Gastroesophageal sphincter (tissue), 4 donors: ENCODE results near the gene CDYL. TPM values are rescaled to one million over a fixed set of nuclear protein-coding genes. Genes with fewer than 3 reads are reported as not detected.

Experiments used
- ATAC-seq: fragments of 150-250 bp; one replicate; pipeline ENCODE4 v1.9.1; 2016; ENCODE audit warnings: mild to moderate bottlenecking, moderate library complexity
- H3K27ac ChIP-seq, 4 donors: fragments of 200-600 bp; sonication (generic) in 3 of 4; 1 replicate in 3 of 4; 2 replicates in 1 of 4; pipeline ENCODE4 v1.5.1; 2016 to 2019
- H3K27me3 ChIP-seq: fragments of 200-600 bp; sonication (generic); one replicate; pipeline ENCODE4 v1.5.1; 2019
- H3K36me3 ChIP-seq, 2 donors: fragments of 200-600 bp; sonication (generic); one replicate each; pipeline ENCODE4 v1.5.1; 2019; ENCODE audit warnings: control low read depth in 1 of 2
- H3K4me1 ChIP-seq, 3 donors: fragments of 200-600 bp; sonication (generic); 1 replicate in 2 of 3; 2 replicates in 1 of 3; pipeline ENCODE4 v1.5.1; 2016 to 2019; ENCODE audit warnings: control low read depth in 2 of 3
- H3K4me3 ChIP-seq, 2 donors: fragments of 200-600 bp; sonication (generic); one replicate each; pipeline ENCODE4 v1.5.1; 2019; ENCODE audit warnings: mild to moderate bottlenecking in 1 of 2, moderate library complexity in 1 of 2
- H3K9me3 ChIP-seq, 3 donors: fragments of 200-600 bp; sonication (generic); one replicate each; pipeline ENCODE4 v1.5.1; 2017 to 2019; ENCODE audit warnings: control low read depth in 2 of 3
- EP300 ChIP-seq: sonication (generic); formaldehyde crosslinking; IDR thresholded peaks from one replicate; pipeline ENCODE4 v1.6.1; 2017; ENCODE audit warnings: antibody characterized with exemption, mild to moderate bottlenecking
- POLR2A ChIP-seq, 2 donors: fragments of 450-650 bp; IDR thresholded peaks; one replicate each; pipeline ENCODE4 v1.6.1; 2017; ENCODE audit warnings: antibody characterized with exemption in 2 of 2, mild to moderate bottlenecking in 2 of 2, moderate library complexity in 1 of 2
- POLR2AphosphoS5 ChIP-seq: sonication (generic); formaldehyde crosslinking; IDR thresholded peaks from one replicate; pipeline ENCODE4 v1.6.1; 2017; ENCODE audit warnings: antibody characterized with exemption
- WGBS, 2 donors: methylation state at CpG; one replicate each; pipeline ENCODE4 v1.1.5; 2018; ENCODE audit warnings: low coverage in 1 of 2; 5-methylcytosine and 5-hydroxymethylcytosine counted together
- total RNA-seq, 4 donors: library from RNA; depleted of rRNA; stranded (reverse); fragments of >200 nt; gene quantifications; one replicate each; pipeline ENCODE4 v1.1.0, GENCODE V29; 2016
- TF ChIP-seq, protein P1 (sequence below), 4 experiments: fragments of 200-600 bp in 2 of 4; fragments of 450-650 bp in 2 of 4; sonication (generic) in 1 of 4; IDR thresholded peaks; one replicate each; pipeline ENCODE4 v1.5.1; 2017 to 2019; ENCODE audit warnings: antibody characterized with exemption in 4 of 4, mild to moderate bottlenecking in 2 of 4, moderate library complexity in 2 of 4

Gene CDYL
- total RNA-seq, 4 donors from 2014 or later = 32.0 to 68.3 (median 54.0) TPM

GRCh38 chr6:4780360-4780812 lies 4.2 kb downstream of the CDYL start:
- no peak for ATAC-seq

DNA sequence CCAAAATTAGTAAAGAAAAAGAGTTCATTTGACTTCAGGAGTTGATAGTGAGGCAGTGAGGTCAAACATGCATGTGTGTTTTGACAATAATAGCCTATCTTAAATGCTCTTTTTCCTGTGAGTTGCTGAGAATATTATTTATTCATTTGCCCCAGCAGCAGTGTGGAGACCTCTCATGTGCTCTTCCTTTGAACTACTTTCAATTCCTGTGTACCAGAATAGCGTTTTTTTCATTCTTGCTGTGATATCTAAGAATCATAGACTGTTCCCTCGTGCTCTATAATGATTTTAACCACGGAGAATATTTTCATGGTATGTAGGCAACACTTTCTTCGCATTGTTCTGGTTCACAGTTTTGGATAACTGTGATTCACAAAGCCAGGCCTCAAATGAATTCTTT lies 5.2 kb downstream of the CDYL start:
- Histone ChIP-seq H3K27ac (no peak overlapping the region), H3K9me3 (no peaks in the 10 kb centered on the region), H3K27me3 (no peaks in the 10 kb centered on the region), H3K4me3 (no peak overlapping the region), H3K4me1 (peaks cover 3 to 52% (median 7%) of the 10 kb centered on the region in 3 donors), H3K36me3 (no peaks in the 10 kb centered on the region)
- no peak for TF ChIP-seq POLR2AphosphoS5
- TF ChIP-seq, protein P1, sequence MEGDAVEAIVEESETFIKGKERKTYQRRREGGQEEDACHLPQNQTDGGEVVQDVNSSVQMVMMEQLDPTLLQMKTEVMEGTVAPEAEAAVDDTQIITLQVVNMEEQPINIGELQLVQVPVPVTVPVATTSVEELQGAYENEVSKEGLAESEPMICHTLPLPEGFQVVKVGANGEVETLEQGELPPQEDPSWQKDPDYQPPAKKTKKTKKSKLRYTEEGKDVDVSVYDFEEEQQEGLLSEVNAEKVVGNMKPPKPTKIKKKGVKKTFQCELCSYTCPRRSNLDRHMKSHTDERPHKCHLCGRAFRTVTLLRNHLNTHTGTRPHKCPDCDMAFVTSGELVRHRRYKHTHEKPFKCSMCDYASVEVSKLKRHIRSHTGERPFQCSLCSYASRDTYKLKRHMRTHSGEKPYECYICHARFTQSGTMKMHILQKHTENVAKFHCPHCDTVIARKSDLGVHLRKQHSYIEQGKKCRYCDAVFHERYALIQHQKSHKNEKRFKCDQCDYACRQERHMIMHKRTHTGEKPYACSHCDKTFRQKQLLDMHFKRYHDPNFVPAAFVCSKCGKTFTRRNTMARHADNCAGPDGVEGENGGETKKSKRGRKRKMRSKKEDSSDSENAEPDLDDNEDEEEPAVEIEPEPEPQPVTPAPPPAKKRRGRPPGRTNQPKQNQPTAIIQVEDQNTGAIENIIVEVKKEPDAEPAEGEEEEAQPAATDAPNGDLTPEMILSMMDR (IDR thresholded peaks at IDR 0.05) = no peak
- no peak for TF ChIP-seq POLR2A (IDR thresholded peaks at IDR 0.05)
- TF ChIP-seq EP300 = no peak
- 56 to 78% methylated on average over 4 of the region's 4 CpGs for WGBS, 2 donors
- no peak for ATAC-seq

More at GRCh38 chr6:4780360-4780812, 4.2 kb downstream of the CDYL start:
- Histone ChIP-seq H3K36me3 (no peaks in the 10 kb centered on the region), H3K27ac (no peak overlapping the region), H3K27me3 (no peaks in the 10 kb centered on the region), H3K4me1 (peaks cover 3 to 46% (median 7%) of the 10 kb centered on the region in 3 donors), H3K4me3 (no peak overlapping the region), H3K9me3 (no peaks in the 10 kb centered on the region)
- TF ChIP-seq POLR2AphosphoS5 = no peak
- TF ChIP-seq POLR2A (IDR thresholded peaks at IDR 0.05) = no peak
- TF ChIP-seq, protein P1 (IDR thresholded peaks at IDR 0.05) = no peak
- no peak for TF ChIP-seq EP300
- 14 to 35% methylated on average over 4 to 5 of the region's 11 CpGs for WGBS, 2 donors

- Histone ChIP-seq H3K9me3 (no peaks in the 10 kb centered on the region), H3K27ac (no peak overlapping the region), H3K4me1 (peaks cover 3 to 54% (median 7%) of the 10 kb centered on the region in 3 donors), H3K4me3 (no peak overlapping the region), H3K36me3 (no peaks in the 10 kb centered on the region), H3K27me3 (no peaks in the 10 kb centered on the region)
- 64 to 75% methylated on average over 4 to 9 of the region's 9 CpGs for WGBS, 2 donors
- no peak for ATAC-seq
- no peak for TF ChIP-seq EP300
- TF ChIP-seq POLR2AphosphoS5 = no peak
- no peak for TF ChIP-seq POLR2A (IDR thresholded peaks at IDR 0.05)
- TF ChIP-seq, protein P1 (IDR thresholded peaks at IDR 0.05) = no peak
Measured at GRCh38 chr6:4781967-4782575, 5.9 kb downstream of the CDYL start.

- no peaks in the 10 kb centered on the region for H3K36me3 ChIP-seq
- H3K27ac ChIP-seq = no peak overlapping the region
- H3K4me3 ChIP-seq = no peak overlapping the region
- H3K9me3 ChIP-seq = no peaks in the 10 kb centered on the region
- peaks cover 0 to 46% (median 6%) of the 10 kb centered on the region in 3 donors for H3K4me1 ChIP-seq
- no peak for ATAC-seq
- 74 to 86% methylated on average over 4 of the region's 7 CpGs for WGBS, 2 donors
- H3K27me3 ChIP-seq = no peaks in the 10 kb centered on the region
- TF ChIP-seq POLR2A (IDR thresholded peaks at IDR 0.05) (no peak), POLR2AphosphoS5 (no peak), EP300 (no peak)
- TF ChIP-seq, protein P1 (IDR thresholded peaks at IDR 0.05) = no peak
Measured at GRCh38 chr6:4786996-4787395, 10.8 kb downstream of the CDYL start.

DNA sequence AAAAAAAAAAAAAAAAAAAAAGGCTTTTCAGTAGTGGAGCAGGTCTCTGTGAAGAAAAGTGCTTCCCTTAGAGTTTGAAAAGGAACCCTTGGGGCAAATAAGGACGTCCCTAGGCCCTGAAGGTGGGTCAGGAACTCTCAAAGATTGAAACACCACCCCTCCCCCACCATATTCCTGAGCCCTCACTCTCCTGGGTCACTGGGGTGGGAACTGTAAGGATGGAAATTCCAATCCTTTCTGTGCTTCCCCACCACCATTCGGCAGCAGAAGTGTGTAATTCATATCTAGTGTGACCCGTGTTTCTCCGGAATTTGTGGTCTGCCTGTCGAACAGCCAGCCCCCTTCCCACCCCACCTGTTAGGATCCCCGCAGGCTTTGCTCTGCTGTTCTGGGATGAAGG lies 12.3 kb downstream of the CDYL start:
- no peak for ATAC-seq
- WGBS, 2 donors = 80 to 93% methylated on average over 4 to 5 of the region's 6 CpGs

More for the DNA sequence above, 12.3 kb downstream of the CDYL start:
- H3K4me1 ChIP-seq = peaks cover 0 to 43% (median 6%) of the 10 kb centered on the region in 3 donors
- H3K4me3 ChIP-seq = no peak overlapping the region
- H3K36me3 ChIP-seq = no peaks in the 10 kb centered on the region
- H3K27ac ChIP-seq = no peak overlapping the region
- H3K9me3 ChIP-seq = no peaks in the 10 kb centered on the region
- H3K27me3 ChIP-seq = no peaks in the 10 kb centered on the region
- TF ChIP-seq, protein P1 (IDR thresholded peaks at IDR 0.05) = no peak
- TF ChIP-seq POLR2A (IDR thresholded peaks at IDR 0.05) (no peak), EP300 (no peak), POLR2AphosphoS5 (no peak)
